ENCODE measurements around the gene EML2.

DNA sequence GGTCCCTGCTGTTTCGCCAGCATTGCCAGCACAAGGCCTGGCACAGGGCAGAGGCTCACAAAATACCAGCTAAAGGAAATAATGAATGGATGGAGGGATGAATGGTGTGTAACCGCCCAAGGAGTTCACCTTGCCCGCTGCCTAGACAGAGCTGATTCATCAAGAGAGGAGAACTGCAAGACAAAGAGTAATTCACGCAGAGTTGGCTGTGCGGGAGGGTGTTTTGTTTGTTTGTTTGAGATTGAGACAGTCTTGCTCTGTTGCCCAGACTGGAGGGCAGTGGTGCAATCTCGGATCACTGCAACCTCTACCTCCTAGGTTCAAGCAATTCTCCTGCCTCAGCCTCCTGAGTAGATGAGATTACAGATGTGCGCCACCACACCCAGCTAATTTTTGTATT, 57.6 kb downstream of the EML2 start:
- no peak for TF ChIP-seq SIN3A (IDR thresholded peaks at IDR 0.05; ENCODE audit: borderline replicate concordance, insufficient read depth, low read depth, low read length)
- TF ChIP-seq, protein P1, sequence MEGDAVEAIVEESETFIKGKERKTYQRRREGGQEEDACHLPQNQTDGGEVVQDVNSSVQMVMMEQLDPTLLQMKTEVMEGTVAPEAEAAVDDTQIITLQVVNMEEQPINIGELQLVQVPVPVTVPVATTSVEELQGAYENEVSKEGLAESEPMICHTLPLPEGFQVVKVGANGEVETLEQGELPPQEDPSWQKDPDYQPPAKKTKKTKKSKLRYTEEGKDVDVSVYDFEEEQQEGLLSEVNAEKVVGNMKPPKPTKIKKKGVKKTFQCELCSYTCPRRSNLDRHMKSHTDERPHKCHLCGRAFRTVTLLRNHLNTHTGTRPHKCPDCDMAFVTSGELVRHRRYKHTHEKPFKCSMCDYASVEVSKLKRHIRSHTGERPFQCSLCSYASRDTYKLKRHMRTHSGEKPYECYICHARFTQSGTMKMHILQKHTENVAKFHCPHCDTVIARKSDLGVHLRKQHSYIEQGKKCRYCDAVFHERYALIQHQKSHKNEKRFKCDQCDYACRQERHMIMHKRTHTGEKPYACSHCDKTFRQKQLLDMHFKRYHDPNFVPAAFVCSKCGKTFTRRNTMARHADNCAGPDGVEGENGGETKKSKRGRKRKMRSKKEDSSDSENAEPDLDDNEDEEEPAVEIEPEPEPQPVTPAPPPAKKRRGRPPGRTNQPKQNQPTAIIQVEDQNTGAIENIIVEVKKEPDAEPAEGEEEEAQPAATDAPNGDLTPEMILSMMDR (IDR thresholded peaks at IDR 0.05), result no peak
- TF ChIP-seq, protein P2, sequence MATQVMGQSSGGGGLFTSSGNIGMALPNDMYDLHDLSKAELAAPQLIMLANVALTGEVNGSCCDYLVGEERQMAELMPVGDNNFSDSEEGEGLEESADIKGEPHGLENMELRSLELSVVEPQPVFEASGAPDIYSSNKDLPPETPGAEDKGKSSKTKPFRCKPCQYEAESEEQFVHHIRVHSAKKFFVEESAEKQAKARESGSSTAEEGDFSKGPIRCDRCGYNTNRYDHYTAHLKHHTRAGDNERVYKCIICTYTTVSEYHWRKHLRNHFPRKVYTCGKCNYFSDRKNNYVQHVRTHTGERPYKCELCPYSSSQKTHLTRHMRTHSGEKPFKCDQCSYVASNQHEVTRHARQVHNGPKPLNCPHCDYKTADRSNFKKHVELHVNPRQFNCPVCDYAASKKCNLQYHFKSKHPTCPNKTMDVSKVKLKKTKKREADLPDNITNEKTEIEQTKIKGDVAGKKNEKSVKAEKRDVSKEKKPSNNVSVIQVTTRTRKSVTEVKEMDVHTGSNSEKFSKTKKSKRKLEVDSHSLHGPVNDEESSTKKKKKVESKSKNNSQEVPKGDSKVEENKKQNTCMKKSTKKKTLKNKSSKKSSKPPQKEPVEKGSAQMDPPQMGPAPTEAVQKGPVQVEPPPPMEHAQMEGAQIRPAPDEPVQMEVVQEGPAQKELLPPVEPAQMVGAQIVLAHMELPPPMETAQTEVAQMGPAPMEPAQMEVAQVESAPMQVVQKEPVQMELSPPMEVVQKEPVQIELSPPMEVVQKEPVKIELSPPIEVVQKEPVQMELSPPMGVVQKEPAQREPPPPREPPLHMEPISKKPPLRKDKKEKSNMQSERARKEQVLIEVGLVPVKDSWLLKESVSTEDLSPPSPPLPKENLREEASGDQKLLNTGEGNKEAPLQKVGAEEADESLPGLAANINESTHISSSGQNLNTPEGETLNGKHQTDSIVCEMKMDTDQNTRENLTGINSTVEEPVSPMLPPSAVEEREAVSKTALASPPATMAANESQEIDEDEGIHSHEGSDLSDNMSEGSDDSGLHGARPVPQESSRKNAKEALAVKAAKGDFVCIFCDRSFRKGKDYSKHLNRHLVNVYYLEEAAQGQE (IDR thresholded peaks at IDR 0.05; ENCODE audit: insufficient read depth in 1 of 2, low read depth in 2 of 2, low read length in 1 of 2), result no peak
- TF ChIP-seq POLR2AphosphoS5 (IDR thresholded peaks at IDR 0.05; ENCODE audit: low read depth, low read length), result no peak

Data from Panc1 (cell line).